ENCODE data around the gene OR4F15.

Gene OR4F15

GRCh38 chr15:101804941-101805340 lies 7.1 kb upstream of the OR4F15 start:
- DNase-seq, result no peak

GRCh38 chr15:101805605-101806345 lies 6.2 kb upstream of the OR4F15 start:
- no peak for DNase-seq

GRCh38 chr15:101807345-101807945 lies 4.6 kb upstream of the OR4F15 start:
- DNase-seq, result no peak

GRCh38 chr15:101808201-101808600 lies 3.8 kb upstream of the OR4F15 start:
- no peak for DNase-seq

- no peak for DNase-seq
Observed at GRCh38 chr15:101810456-101810855, 1.5 kb upstream of the OR4F15 start.

- no peak for DNase-seq
Observed at GRCh38 chr15:101810876-101811275, 1.1 kb upstream of the OR4F15 start.

- DNase-seq, result no peak
Observed at GRCh38 chr15:101813803-101814534, 2.0 kb downstream of the OR4F15 start.

GRCh38 chr15:101820781-101821180 lies 8.8 kb downstream of the OR4F15 start:
- no peak for DNase-seq

- DNase-seq, result no peak
Observed at GRCh38 chr15:101827257-101827656, 15.3 kb downstream of the OR4F15 start.

- no peak for DNase-seq
Observed at GRCh38 chr15:101828774-101829173, 16.8 kb downstream of the OR4F15 start.

GRCh38 chr15:101841656-101842055 lies 29.7 kb downstream of the OR4F15 start:
- DNase-seq, result no peak

- no peak for DNase-seq
Observed at GRCh38 chr15:101844916-101845315, 32.9 kb downstream of the OR4F15 start.

- DNase-seq, result peak; percentile 13
Observed at GRCh38 chr15:101852356-101852755, 40.4 kb downstream of the OR4F15 start.

Measured in NCI-H1105 treated with DMSO at 0.1 percent for 48 hours (cell line).